Activated CD4-positive, alpha-beta T cell treated with anti-CD3 and anti-CD28 coated beads, Interleukin-10, Interleukin-2, amounts not matched to agents 100 ng/mL and 50 ng/mL, durations not matched to agents 16 hours and 8 hours (primary cell): Measurements from ENCODE around the gene OAF.

ENCODE experiments used
- DNase-seq: peaks from one replicate; pipeline ENCODE4 v3.0.0-alpha.2; 2020

Gene OAF

DNA sequence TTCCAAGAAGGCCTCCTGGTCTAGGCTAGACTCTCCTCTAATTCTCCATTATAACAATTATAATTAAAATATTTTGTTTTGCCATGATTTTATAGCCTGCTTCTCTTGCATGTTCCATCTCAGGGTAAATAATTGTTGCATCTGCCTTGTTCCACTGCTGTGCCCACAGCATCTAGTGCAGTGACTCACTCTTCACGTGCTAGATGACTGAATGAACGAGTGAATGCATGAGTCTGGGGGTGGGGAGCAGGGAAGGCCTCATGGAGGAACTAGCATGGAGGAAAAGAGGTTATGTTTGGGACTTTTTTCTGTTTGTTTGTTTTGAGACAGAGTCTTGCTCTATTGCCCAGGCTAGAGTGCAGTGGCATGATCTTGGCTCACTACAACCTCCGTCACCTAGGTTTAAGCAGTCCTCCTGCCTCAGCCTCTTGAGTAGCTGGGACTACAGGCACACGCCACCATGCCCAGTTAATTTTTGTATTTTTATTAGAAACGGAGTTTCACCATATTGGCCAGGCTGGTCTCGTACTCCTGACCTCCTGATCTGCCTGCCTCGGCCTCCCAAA is 5.2 kb upstream of the OAF start:
- DNase-seq: no peak

DNA sequence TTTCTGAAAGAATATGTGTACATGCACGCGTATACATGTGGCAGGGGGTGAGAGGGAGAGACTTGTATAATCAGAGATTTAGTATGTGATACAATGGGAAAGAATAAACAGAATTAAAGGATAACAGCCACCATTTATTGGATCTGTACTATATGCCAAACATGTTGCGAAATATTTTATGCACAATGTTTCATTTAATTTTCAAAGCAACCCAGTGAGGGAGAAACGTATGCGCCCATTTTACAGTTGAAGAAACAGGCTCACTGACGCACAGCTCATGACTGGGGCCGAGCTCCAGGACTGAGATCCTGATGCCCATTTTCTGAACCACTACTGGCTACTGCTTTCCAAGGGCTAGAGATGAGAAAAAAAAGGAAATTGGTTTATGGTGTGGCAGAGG is 3.3 kb upstream of the OAF start:
- DNase-seq: no peak

DNA sequence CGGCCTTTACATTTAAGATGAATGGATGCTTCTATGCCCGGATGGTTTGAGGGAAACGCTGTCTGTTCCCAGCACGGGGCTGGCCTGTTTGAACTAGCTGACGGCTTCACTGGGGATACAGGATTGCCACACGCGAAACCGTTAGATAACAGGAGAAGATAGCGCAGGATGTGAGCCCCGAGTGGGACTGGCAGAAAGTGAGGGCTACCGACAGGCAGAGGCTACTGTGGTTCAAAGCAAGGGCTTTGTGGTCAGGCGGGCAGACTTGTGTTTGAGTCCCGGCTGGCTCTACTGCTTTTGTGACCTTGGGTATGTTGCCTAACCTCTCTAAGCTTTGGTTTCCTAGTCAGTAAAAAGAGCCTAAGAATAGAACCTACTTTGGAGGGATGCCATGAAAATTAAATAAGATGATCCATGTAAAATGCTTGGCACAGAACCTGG is 2.8 kb upstream of the OAF start:
- no peak for DNase-seq

DNA sequence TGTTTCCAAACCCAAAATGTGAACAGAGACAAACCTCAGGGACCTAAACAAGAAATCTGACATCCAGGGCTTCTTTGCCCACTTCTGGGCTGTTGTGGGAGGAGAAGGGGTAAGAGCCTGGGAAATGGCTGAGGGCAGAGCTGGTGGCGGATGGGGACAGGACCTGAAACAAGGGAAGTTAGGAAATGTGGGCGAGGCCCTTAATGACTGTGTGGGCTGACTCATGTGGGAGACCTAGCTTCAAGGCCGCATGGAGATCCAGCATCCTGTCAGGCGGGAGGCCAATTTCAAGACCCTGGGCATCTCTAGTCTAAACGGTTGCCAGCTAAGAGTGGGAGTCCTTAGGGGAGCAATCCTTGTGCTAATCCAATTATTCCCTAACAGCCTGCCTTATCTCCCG is 2.1 kb upstream of the OAF start:
- no peak for DNase-seq

DNA sequence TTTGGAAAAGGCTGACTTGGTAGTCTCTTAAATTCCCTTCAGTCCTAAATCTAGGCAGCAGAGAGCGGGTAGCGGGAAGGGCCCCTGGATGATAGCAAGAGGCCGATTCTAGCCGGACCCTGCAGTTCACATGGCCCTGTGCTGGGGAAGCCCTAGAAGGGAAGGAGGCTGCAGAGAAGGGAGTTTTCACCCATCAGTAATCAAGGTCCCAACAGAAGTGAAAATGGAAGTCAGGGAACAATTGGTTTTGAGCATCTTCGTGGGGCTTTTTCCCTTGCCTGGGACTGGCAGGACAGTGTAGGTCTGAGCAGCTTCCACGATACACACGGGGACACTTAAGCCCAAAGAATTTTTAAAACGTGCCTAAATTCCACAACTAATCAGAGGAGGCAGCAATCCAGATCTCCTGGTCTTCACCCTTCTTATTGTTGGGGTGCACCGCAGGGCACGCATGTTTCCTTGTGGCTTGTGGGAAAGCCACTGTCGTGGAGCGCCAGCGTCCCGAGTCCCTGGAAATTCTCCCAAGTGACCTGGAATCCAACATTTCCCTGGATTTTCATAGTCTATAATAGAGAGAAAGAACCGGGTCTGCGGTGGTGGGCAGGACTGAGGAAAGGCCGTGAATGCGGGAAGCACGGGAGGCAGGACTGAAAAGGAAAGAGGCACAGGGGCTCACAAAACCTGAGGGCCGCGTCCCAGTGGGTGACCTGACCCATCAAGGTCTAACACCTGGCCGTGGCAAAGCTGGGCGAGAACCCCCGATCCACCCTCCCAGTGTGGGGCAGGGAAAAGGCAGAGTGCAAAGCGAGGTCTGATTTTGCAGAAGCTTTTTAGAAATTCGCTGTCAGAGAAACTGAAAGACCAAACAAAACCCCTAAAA is 846 bp upstream of the OAF start:
- DNase-seq: no peak

DNA sequence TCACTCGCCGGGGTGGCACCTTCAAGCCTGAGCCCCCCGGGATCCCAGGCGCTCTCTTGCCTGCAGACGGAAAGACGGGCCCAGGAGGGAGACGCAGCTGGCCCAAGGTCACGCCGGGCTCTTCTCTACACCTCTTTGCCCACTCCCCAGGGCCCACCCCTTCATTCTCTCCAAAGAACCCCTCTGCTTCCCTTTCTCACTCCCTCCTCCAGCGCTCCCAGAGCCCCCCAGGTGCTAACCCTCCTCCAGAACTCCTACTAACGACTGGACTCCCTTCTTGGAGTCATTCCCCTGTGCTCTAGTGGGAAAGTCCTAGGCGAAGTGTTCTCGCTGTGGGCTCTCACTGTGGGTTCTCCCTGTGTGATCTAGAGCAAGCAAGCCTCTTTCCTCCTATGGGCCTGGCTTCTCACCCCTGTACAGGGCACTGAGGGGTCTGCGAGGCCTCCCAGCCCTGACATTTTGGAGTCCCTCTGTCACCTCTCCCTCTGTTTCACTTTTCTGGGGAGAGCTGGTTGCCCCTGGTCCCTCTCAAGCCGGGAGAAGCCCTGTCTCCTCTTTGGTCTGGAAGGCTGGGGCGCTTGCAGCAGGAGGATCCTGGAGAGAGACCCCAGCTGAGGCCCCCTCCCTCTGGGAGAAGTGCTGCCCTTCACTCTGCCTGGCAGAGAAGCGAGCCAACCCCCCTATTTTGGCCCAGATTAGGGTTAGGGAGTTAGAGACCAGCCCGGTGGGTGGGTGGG is 858 bp downstream of the OAF start:
- no peak for DNase-seq

DNA sequence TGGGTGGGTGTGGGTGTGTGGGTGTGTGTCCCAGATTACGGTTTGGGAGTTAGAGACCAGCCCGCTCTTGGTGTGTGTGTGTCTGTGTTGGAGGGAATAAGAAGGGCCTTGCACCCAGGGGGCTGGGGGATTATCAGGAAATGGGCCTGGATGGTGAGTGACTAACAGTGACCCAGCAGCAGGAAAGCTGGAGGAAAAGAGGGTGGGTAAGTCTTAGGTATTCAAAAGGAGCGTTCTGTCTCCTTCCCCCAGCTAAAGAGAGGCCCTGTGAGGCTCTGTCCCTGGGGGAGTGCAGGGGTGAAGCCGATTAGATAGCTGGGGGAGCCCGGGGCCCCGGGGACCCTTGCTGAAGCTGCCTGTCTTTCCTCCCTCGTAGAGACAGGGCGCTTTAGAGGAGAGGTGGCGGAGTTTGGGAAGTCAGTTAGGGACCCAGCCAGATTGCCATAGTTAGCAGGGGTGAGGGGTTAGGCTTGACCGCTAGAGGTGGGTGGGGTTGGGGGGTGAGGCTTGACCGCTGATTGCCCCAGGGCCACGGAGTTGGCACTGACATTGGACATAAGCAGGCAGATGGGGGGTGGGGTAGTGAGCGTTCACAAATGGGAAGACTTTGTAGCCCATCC is 1.5 kb downstream of the OAF start:
- no peak for DNase-seq

DNA sequence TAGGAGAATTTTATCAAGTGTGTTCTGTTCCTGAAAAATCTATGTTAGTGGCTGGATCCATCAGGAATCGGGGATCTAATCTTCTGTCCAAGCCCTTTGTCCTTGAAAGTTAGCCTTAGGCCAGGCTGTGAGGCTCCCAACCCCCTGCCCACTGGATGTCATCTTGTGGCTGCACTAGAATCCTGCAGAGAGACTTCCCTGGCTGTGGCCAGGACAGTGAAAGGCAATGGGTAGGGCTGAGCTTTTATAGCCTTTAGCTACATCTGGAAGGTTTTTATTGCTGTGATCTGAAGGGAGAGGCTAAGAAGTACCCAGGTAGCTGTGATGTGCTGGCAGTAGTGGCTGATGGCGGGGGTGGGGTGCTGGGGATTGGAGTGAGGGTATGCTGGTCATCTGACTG is 2.1 kb downstream of the OAF start:
- no peak for DNase-seq

DNA sequence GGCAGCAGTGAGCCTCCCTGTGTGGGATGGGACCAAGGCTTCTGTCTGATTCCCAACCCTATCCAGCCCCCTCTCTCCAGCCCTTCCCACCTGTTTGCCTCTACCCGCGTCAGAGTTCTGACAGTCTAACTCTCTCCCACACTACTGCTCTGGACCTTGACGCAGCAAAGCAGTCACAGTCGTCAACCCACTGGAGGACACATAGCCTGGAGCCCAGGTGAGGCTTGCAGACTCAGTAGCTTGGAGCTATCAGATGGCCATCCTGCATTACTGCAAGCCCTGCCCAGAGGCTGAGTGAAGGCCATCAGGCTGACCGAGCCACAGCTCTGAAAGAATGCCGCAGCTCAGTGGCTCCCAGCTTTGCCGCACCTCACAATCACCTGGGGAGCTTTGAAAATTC is 3.7 kb downstream of the OAF start:
- DNase-seq: no peak

DNA sequence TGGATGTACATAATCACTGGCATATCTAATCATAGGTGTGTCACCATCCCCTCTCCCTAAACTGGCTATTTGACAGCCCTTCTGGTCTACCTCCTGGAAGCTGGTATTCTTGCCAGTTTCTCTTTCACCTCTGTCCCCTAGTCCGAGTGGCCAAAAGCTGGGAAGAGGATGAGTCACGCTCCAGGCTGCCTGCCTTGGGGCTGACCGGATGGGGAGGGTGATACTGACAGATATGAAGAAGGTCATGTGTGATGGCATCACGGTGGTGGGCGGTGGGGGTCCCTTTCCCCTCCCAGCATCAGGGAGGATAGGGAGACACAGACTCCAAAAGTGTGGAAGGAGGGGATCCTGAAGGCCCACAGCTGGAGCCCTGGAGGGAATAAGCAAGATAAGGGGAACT is 4.8 kb downstream of the OAF start:
- DNase-seq: no peak

DNA sequence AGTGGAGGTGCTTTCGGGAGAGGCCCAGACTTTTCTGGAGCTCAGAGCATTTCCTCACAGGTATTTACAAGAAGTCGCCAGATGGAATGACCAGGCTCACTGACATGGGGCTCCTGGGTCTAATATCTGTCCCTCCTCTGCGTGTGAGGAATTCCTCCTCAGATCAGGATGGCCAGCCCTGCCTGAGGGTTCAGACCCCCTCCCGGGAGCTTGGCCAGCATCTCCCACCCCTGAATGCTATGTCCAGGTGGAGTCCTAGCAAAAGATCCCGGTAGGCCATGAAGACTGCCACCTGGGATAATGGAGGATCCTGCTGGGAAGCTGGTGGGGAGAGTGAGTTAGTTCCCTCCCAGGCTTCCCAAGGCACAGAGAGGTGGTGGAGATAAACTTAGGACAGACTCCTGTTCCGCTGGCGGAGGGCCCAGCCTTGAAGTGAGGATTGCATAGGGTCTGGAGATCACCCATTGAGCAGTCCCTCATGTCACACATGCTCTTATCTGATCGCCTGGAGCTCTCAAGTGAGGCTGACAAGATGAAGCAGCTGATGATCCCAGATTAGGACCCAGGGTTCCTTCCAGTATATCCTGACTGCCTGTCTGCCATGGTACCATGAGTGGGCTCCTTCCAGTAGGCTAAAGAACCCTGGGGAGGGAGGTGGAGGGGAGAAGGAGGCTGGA is 5.7 kb downstream of the OAF start:
- DNase-seq: no peak

DNA sequence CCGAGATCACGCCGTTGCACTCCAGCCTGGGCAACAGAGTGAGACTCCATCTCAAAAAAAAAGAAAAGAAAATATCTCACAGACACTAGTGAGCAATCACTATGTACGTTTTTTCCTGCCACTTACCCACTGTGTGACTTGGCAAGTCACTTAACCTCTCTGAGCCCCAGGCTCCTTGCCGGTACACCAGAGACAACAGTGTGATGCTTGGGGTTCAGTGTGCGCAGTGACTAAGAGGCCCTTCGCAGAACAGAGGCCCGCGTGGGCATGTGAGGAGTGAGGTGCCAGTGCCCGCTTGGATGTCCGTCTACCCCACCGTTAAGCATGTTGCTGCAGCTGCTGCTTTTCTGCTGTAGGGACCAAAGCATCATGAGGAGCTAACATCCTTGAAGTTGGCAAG is 6.7 kb downstream of the OAF start:
- no peak for DNase-seq

DNA sequence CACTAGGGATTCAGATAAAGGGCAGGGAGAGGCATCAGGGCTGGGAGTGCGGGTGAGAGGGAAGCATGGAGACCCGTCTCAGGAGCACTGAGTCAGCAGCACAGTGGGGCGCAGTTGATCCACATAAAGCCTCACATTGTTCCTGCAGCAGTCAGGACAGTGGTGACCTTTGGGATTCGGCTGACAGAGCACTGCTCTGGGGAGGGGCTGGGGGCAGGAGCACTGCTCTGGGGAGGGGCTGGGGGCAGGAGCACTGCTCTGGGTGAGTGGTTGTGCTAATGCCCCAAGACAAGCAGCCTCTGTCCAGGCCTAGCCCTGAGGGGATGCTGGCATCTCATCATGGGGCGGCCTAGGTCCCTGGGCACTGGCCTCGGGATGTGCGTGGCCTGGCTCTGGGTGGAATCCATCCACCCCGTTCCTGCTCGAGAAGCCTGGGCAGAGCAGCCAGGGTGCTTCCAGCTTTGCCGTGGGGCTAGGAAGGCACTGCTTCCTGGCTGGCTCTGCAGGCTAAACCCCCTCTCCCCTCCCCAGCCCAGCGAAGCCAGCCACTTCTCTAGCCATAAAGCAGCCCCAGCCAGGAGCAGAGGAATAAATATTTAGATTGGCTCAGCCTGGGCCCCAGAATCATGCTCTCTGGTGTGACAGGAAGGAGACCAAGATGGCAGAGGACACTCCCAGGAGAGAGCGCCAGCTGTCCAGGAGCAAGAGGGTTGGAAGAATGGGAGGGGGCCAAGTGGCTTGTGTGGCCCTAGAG is 7.3 kb downstream of the OAF start:
- DNase-seq: no peak

DNA sequence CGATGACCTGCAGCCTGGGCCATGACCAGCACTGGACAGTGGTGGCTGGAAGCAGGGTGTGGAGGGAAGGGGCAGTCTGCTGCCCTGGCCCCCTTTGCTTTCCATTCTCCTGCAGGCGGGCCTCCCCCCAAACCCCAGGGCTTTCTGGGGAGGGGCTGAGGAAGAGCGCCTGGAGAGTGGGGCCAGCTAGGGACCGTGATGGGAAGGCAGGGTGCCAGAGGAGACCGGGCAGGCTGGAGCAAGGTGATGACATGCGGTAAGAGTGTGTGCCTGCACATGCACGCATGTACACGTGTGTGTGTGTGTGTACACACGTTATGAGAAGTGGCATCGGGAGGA is 7.8 kb downstream of the OAF start:
- no peak for DNase-seq

DNA sequence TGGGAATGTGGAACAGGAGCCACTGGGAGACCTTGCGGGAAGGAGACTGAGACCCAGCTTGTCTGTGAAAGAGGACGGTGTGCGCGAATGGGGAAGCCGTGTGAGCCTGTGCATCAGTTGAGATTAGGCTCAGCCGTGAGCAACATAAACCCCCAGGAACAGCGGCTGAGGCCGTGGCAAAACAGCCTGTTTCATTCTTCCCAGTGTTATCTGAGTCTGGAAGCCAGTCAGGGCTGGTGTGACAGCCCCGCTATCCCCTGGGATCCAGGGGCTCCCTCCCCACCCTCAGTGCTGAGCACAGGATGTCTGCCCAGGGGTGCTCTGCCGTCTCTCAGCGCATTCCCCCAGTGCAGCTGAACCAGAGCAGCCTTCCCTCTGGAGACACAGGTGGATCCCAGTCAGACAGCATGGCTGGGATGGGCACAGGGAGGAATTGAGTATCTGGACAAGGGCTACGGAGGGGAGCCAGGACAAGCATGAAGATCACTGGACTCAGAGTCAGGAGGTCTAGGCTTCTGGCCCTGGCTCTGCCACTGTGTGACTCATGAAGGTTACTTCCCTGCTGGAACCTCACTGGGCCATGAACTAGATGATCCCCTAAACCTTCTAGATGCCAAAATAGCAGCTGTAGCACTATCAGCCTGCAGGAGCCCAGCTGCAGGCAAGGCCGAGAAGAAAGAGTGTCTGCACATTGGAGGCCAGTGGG is 8.6 kb downstream of the OAF start:
- DNase-seq: no peak

DNA sequence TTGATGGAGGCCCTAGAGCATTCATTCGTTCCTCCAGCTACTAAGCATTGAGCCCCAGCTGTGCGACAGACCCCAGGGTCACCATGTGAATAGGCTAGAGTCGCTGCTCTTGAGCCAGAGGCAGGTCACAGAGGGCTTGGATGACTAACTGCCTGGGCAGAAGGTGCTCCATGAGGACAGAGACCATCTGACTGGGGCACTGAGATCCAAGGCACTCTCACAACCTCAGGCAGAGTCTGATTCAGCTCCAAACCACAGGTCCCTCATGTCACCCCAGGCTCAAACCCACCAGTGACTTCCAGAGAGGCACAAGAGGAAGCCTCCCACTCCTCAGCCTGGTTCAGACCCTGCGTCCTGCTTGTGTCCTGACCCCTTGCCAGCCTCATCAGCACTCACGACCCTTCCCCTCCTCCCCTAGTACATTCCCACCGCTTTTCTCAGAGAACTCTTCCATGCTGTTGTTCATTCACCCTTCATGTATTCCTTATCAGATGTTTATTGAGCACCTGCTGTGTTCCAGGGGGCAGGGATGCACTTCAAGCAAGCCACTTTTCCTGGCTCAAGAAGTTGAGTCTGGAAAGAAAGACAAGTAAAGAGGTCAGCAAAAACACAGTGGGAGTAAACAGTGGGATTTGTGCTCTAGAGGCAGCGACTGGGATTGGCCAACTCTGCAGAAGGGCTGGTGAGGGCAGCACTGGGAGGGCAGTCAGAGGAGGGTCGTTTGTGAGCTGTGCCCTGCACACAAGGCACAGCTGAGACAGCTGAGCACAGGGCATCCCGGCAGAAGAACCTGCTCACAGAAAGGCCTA is 9.3 kb downstream of the OAF start:
- no peak for DNase-seq

DNA sequence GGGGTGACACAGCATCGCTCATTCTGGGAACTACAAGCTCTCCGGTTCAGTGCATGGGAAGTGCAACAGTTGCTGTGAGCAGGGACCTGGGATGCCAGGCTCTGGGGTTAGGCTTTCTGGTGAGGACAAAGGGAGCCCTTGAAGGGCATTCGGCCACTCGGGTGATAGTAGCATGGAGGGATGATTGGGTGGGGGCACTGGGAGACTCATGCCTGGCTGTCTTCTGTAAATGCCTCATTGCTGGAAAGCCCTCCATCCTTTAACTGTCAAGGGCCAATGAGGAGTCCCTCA is 9.9 kb downstream of the OAF start:
- DNase-seq: no peak

DNA sequence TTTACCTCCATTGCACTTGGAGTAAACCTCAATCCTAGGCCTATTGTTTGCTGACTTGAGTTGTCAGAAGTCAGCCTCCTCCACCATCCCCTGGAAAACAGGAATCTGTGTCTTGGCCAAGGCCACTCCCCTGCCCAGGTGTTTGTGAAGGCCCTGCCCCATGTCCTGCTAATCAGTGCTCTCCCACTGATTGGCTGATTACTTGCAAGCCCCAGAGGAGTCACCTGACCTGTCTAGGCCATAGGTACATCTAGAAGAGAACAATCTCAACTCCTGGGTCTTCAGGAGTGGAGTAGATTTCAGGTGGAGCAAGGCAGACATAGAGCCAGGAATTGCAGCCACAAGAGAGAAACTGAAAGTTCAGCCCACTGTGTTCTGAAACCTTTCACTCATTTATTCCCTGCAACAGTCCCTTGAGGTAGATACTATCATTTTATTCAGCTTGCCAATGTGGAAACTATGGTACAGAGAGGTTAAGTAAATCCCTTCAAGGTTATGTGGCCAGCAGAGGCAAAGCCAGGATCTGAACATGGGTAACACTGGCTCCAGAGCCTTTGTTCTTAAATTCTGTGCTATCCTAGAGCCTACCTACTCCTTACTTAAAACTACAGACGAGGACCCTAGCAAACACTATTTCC is 10.4 kb downstream of the OAF start:
- DNase-seq: no peak

DNA sequence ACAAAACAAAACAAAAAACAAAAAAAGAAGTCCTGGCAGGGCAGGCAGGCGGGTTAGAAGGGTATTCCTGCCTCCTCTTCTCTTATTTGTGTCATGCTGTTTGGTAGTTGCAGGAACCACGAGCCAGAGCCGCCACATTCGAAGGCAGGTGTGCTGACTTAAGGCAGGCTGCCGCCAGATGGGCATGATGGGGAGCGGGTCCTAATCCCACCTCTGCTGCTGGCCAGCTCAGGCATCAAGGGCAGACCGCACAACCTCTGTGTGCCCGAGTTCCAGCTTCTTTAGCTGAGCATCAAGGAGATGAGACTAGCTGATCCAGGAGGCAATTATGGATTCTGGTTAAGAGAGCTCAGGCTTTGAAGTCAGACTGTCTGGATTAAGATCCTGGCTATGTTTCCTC is 12.1 kb downstream of the OAF start:
- DNase-seq: no peak

DNA sequence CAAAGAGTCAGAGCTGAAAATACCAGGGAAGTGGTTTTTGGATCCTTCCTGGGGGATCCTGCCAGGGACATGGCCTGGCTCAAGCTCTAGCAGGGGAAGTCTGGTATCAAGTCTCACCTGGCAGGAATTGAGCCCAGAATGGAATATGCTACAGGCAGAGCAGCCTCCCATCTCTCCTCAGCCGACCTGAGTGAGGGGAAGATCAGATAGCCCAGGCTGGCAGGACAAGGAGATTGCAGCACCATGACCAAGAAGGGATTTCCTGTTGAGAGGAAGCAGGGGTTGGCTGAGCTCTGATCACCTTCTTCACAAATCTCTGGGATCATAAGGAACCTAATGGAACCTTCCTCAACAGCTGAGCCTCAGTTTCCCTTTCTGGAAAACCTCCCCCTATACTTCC is 13.0 kb downstream of the OAF start:
- no peak for DNase-seq

DNA sequence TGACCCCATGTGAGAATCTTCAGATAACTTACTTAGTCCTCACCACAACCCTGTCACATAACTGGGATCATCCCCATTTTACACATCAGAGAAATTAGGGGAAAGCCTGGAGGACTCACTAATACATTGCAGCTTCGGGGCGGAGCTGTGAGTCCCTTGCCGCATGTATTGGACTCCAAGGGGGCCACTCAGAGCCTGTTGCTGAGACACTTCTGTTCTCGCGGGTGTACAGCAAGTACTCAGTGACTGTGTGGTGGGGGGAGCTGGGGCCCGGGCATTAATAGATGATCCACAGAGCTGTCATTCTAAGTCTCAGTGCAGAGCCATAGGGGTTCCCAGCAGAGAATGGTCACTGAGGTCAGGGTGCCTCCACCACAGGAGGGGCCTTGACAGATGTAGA is 13.5 kb downstream of the OAF start:
- no peak for DNase-seq
